ENCODE data around the gene RABGAP1L.
A peak's percentile ranks its signal among the peaks of the same experiment; 100 is the strongest.
"Not testable (repeated sequence)": the region's sequence is repeated elsewhere in the genome, so short reads cannot be mapped to it uniquely, and the experiment has no call there.

RABGAP1L gene

GRCh38 chr1:174788981-174789380, 629.7 kb downstream of the RABGAP1L start:
- DNase-seq: no peak

- no peak for DNase-seq
Observed at GRCh38 chr1:174789399-174789798, 630.1 kb downstream of the RABGAP1L start.

GRCh38 chr1:174791863-174792262, 632.5 kb downstream of the RABGAP1L start:
- no peak for DNase-seq

- DNase-seq: no peak
Observed at GRCh38 chr1:174794861-174795260, 635.5 kb downstream of the RABGAP1L start.

GRCh38 chr1:174795806-174796205, 636.5 kb downstream of the RABGAP1L start:
- no peak for DNase-seq

- no peak for DNase-seq
Observed at GRCh38 chr1:174797398-174797797, 638.1 kb downstream of the RABGAP1L start.

- no peak for DNase-seq
Observed at GRCh38 chr1:174799136-174799479, 639.8 kb downstream of the RABGAP1L start.

GRCh38 chr1:174800216-174800851, 641.0 kb downstream of the RABGAP1L start:
- peak; percentile 11 for DNase-seq

- no peak for DNase-seq
Observed at GRCh38 chr1:174800876-174801275, 641.6 kb downstream of the RABGAP1L start.

- no peak for DNase-seq
Observed at GRCh38 chr1:174809755-174810280, 650.5 kb downstream of the RABGAP1L start.

- no peak for DNase-seq
Observed at GRCh38 chr1:174812016-174812415, 652.7 kb downstream of the RABGAP1L start.

GRCh38 chr1:174812656-174813055, 653.3 kb downstream of the RABGAP1L start:
- DNase-seq: no peak

- no peak for DNase-seq
Observed at GRCh38 chr1:174815036-174815435, 655.7 kb downstream of the RABGAP1L start.

GRCh38 chr1:174815474-174815908, 656.2 kb downstream of the RABGAP1L start:
- no peak for DNase-seq

GRCh38 chr1:174816621-174817020, 657.3 kb downstream of the RABGAP1L start:
- not testable (repeated sequence) for DNase-seq

GRCh38 chr1:174818014-174818616, 658.8 kb downstream of the RABGAP1L start:
- no peak for DNase-seq

- DNase-seq: no peak
Observed at GRCh38 chr1:174818951-174819350, 659.6 kb downstream of the RABGAP1L start.

GRCh38 chr1:174819596-174819995, 660.3 kb downstream of the RABGAP1L start:
- no peak for DNase-seq

- DNase-seq: no peak
Observed at GRCh38 chr1:174825127-174825526, 665.8 kb downstream of the RABGAP1L start.

GRCh38 chr1:174825806-174826205, 666.5 kb downstream of the RABGAP1L start:
- no peak for DNase-seq

GRCh38 chr1:174828264-174828663, 668.9 kb downstream of the RABGAP1L start:
- DNase-seq: no peak

- DNase-seq: no peak
Observed at GRCh38 chr1:174829990-174830389, 670.7 kb downstream of the RABGAP1L start.

GRCh38 chr1:174836543-174836942, 677.2 kb downstream of the RABGAP1L start:
- no peak for DNase-seq

GRCh38 chr1:174837386-174837785, 678.1 kb downstream of the RABGAP1L start:
- no peak for DNase-seq

- no peak for DNase-seq
Observed at GRCh38 chr1:174839211-174839610, 679.9 kb downstream of the RABGAP1L start.

All from activated naive CD4-positive, alpha-beta T cell treated with anti-CD3 and anti-CD28 coated beads, Interleukin-2, amount 50 U/mL, for 16 hours (primary cell).